Activated naive CD4-positive, alpha-beta T cell treated with anti-CD3 and anti-CD28 coated beads, Interleukin-2, amount 50 U/mL, for 16 hours (primary cell): ENCODE measurements around the gene PTPRC.

Experiments used
- DNase-seq: peaks from one replicate; pipeline ENCODE4 v3.0.0-alpha.2; 2020

The PTPRC gene

DNA sequence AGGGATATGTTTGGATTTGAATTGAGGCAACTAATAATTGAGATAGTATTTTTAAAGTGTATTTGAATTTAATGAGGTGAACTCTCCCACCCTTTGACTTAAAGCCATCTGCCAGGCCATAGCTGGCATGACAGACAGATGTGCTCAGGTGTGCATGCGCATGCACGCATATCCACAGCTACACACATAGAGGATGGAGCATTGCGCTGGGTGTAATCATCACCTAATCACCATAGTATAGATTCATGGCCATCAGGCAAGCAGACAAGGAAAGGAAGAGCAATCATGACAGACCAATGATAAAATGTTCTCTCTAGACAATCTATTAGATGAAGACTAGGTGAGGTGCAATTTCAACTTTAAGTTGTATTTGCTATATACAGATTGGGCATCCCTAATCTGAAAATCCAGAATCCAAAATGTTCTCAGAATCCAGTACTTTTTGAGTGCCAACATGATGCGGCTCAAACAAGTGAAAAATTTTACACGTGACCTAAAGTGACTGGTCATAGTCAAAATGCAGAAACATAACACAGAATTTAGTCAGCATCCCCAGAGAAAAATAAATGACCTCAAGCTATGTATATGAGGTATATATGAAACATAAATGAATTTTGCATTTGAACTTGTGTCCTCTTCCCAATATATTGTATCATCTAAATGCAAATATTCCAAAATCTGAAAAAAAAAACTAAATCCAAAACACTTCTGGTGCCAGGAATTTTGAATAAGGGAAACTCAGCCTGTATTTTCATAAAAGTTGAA, 70.1 kb downstream of the PTPRC start:
- no peak for DNase-seq

DNA sequence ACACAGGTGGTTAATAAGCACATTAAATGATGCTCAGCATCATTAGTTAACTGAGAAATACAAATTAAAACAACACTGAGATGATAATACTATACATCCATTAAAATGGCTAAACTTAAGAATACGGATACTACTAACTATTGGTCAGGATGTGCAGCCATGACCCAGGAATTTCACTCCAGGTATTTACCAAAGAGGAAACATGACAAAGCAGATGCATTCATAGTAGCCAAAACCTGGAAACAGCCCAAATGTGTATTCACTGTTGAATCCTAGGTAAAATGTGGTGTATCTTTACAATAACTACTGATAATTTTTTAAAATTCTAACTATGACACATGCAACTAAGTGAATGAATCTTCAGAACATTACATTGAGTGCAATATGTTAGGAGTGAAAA, 73.0 kb downstream of the PTPRC start:
- DNase-seq: no peak

DNA sequence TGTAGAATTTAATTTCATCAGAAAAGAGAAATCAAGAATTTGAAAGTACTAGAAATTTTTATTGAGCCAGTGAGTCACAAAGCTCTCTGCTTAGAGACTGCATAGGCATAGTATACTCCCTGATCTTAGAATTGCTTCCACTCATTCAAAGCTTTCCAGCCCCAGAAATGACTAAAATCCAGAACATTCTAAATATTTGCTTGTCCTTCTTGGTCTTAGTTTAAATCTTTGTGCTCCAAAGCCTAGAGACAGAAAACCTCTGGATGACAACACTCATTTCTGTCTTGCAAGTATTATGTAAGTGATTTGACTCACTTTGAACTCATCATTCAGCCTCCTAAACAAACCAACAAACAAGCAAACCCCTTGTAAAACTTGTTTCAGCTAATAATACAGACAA, 74.2 kb downstream of the PTPRC start:
- no peak for DNase-seq

DNA sequence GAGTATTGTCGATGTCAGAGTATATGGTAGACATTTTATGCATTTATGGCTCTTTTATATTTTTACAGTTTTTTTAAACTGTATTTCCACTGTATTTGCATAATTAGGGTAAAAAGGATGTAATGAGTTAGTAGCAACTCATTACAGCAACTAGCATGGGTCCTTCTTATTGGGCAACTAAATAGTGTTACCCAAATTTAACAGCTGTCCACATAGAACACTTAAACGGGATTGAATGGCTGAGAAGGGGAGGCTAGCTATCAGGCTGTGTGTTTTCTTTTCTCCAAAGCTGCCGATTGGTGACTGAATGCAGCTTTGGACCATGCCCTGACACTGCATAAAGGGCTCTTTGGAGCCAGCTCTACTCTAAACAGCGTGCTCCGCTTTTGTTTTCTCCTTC, 75.4 kb downstream of the PTPRC start:
- DNase-seq: no peak

DNA sequence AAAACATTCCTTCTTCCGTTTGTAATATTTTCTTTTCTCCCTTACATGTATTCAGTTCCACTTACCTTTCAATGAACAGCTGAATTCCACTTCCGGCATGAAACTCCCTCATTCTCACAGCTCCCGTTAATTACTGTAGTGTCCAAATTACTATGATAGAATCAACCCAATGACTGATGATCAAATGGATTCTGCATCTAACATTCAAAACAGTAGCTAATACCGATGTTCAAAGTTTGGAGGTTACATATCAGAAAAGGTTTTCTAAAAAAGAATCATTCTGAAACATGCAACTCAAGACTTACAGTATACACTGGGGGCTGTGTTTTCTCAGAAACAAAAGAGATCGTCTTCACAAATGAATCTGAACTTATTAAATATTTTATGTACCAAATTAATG, 77.2 kb downstream of the PTPRC start:
- DNase-seq: no peak

DNA sequence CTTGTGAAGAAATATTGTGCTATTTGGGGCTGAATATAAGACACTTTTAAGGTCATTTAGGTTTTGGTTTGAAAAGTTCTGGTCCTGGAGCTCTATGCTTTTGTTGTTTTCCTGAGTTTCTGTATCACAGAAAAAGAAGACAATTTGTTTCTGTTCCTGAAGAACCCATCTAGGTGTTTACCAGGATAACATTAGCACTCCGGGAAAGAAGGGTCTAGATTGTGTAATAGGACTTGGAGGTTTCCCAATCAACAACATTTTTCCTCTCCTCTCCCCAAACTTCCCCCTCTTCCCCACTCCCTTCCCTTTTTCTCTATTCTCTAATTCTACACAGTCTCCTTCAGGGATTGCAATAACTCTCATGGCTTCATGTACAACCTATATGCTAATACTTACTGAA, 78.7 kb downstream of the PTPRC start:
- DNase-seq: no peak

DNA sequence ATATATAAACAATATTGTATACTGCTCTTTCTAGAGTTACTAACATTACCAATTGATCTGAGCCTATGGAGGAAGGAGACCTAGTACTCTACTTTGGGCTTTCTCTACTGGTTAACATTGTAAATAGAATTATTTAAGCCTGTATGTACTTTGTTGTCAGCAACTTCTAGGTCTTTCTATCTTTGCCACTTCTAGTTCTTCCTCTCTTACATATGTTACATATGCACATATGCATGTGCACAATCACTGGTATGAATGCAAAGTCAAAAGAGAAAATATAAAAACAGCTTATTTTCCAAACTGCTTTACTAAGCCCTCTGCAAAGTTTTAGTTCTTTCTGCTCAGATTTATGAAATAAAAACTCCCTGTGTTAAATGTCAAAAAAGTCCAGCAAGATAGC, 84.3 kb downstream of the PTPRC start:
- DNase-seq: no peak

DNA sequence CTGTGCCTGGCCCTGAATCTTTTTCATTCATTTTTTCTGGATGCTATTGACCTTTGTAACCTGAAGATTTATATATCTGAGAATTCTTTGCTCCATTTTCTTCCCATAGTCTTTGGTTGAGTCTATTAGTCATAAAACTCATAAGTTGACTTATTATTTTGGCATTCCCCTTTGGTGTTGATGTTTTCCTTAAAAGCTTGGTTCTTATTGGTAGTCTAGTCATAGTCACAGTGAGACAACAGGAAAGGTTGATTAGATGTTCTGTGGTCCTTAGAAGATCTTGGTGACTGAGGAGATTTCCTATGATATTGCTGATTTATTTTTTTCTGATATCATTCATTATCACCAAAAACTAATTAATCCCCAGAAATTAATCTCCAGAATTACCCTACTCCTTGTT, 86.2 kb downstream of the PTPRC start:
- no peak for DNase-seq

DNA sequence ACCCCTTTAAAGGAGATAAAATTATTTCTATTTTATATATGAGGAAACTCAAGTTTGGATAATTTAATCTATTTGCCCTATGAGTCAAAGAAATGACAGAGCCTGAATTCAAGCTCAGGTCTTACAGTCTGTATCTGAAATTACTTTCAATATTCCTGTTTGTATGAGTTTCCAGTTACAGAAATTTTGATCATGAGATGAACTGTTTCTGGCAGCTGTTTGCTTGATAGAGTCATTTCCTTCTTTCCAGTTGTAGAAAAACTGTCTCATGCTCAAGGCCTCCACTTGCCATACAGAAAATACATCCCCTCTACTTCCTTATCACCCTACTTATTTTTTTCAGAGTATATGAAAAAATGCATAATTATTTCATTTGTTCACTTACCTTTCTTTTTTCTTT, 87.6 kb downstream of the PTPRC start:
- no peak for DNase-seq

DNA sequence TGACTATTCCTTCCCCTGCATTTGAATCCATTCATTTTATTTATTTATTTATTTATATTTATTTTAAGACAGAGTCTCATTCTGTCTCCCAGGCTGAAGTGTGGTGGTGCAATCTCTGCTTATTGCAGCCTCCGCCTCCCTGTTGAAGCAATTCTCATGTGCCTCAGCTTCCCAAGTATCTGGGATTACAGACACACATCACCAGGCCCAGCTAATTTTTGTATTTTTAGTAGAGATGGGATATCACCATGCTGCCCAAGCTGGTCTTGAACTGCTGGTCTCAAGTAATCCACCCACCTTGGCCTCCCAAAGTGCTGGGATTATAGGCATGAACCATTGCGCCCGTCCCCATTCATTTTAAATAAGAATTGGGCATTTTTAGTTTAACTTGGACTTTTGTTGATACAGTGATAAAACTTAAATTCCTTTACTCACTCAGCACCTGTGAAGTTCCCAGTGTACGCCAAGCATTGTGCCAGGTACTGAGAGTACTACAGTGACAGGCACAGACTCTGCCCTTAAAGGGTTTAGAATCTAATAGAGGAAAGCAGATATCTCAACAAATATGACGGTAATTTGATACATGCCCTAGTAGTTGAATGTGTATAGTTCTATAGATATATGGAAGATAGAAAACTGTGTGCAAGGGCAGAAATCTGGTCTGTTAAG, 90.5 kb downstream of the PTPRC start:
- DNase-seq: no peak

DNA sequence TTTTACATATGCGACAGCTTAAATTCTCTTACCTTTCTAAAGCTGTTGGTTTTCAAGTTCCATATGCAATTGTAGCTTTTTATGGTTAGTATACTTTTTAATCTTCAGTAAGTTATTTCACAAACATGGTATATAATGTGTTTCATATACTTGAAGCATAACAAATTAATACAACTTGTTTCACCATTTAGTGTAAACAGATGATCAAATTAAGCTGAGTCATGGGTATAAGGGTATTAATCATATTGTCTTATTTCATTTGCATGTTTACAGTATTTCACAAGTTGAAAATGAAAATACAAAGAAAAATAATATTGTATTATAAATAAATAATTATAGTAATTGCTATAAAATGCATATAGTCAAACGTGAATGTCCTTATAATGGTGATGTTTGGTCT, 92.1 kb downstream of the PTPRC start:
- DNase-seq: no peak

DNA sequence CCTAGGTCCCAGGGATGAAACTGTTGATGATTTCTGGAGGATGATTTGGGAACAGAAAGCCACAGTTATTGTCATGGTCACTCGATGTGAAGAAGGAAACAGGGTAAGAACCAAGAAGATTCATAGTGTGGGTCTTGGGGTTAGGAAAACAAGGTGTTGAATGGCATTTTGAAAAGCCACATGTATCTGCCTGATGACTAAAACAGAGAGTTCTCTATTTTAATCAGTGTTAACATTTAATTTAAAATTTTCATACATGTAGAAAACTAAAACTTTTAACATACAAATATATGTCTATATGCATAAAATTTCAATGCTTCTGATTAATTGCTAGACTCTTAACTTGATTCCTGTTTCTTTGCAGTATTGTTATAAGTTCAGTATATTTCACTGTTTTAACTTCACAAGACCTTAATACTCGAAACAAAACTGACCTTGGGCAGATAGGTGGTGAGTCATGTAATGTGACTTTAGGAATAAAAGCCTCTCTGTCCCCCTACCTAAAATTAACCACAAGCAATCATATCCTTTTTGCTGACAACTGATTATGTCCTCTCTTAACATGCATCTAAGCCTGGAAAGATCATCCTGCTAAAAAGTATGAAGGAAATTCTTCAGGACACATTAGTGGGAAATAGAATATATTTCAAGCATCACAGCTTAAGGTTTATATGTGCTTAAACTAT, 95.6 kb downstream of the PTPRC start:
- DNase-seq: no peak

DNA sequence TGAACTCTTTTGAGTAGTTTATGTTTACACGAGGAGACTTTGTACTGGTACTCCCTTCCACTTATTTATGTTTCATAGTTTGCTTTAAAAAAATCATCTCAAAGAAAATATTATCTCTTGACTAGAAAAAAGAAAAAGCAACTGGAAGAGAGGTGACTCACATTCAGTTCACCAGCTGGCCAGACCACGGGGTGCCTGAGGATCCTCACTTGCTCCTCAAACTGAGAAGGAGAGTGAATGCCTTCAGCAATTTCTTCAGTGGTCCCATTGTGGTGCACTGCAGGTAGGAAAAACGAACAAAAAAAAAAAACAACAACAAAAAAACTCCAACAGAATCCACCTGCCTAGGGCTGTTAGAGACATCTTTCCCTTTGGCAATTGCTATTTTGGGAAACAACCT, 102.9 kb downstream of the PTPRC start:
- DNase-seq: no peak

DNA sequence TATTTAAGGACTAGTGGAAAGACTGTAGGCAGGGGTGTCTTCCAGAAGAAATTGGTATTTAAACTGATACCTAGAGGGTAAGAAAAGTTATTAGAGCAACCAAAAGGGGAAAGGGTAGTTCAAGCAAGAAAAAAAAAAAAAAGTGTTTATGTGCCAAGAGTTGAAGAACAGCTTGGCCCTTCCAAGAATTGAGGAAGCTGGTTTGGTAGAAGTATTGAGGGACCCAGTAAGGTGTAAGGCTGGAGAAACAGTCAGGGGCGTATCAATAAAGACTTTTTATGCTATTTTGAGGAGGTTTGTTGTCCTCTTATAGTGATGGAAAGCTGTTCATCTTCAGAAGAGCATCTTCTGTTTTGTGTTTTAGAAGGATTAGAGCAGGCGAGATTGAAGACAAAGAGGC, 108.3 kb downstream of the PTPRC start:
- DNase-seq: no peak

DNA sequence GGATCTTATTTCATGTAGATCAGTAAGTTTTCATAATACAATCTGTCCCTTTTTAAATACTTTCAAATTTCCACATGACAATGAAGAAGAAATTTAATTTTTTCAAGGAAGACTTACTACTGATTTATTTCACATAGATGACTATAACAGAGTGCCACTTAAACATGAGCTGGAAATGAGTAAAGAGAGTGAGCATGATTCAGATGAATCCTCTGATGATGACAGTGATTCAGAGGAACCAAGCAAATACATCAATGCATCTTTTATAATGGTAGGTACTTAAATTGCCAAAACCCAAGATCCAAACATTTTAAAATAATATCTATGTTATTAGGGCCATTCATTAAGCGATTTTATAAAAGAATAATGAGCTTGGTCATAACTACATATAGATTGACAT, 110.4 kb downstream of the PTPRC start:
- no peak for DNase-seq

DNA sequence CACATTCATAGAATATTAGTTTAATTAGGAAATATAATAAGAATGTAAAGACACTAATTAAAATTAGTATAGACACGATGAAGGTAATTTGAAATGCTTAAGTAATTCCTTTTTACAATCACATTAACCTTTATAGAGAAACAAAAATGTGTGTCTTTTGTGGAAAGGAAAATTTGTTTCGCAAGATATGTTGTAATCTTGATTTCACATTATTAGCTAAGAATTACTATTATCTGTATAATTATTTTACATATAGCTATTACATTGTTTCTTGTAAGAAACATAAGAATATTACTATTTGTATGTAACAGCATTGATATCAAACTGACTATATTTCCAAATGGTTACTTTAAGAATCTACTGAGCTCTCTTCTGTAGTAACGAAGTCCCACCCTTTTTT, 111.2 kb downstream of the PTPRC start:
- no peak for DNase-seq

DNA sequence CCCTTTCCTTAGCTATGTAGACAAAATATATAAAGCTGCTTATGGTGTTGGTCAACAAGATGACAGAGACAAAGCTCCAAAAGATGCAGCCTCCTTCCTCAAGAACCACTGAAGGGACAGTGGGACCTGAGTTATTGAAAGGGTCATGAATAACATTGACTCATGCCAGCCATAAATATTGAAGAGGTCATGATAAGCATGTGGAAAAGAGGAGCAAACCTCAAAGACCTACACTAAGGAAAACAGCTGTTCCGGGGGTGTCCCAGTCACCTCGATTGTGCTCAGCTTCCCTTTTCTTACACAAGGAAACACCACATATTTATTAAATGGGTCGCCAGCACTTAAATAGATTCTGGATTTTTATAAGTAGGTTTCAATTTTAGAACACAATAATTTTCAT, 112.9 kb downstream of the PTPRC start:
- no peak for DNase-seq

DNA sequence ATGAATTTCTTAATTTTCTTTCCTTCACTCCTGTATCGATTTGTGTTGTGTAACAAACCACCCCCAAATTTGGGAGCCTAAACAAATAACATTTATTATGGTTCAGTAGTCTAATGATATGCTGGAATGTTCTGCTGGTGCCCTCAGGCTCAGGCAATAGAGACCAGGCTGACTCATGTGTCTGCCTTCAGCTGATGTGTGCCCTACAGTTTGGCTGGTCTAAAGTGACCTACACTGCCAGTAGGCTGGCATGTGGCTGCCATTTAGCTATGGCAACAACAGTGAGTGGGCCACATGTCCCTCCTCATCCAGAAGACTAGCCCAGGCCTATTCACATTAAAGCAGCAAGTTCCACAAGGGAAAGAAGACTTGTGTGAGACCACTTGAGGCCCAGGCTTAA, 115.8 kb downstream of the PTPRC start:
- DNase-seq: no peak

DNA sequence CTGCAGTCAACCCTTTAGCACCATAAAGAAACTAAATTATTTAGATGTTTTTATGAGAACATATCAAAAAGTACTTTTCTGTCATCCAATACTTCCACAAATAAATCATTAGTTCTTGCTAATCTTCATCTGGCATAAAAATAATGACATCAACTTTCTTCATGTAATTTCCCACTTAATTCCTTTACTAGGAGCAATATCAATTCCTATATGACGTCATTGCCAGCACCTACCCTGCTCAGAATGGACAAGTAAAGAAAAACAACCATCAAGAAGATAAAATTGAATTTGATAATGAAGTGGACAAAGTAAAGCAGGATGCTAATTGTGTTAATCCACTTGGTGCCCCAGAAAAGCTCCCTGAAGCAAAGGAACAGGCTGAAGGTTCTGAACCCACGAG, 116.9 kb downstream of the PTPRC start:
- DNase-seq: no peak

DNA sequence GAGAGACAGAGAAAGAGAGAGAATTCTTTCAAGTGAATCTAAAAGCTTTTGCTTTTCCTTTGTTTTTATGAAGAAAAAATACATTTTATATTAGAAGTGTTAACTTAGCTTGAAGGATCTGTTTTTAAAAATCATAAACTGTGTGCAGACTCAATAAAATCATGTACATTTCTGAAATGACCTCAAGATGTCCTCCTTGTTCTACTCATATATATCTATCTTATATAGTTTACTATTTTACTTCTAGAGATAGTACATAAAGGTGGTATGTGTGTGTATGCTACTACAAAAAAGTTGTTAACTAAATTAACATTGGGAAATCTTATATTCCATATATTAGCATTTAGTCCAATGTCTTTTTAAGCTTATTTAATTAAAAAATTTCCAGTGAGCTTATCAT, 117.6 kb downstream of the PTPRC start:
- no peak for DNase-seq

DNA sequence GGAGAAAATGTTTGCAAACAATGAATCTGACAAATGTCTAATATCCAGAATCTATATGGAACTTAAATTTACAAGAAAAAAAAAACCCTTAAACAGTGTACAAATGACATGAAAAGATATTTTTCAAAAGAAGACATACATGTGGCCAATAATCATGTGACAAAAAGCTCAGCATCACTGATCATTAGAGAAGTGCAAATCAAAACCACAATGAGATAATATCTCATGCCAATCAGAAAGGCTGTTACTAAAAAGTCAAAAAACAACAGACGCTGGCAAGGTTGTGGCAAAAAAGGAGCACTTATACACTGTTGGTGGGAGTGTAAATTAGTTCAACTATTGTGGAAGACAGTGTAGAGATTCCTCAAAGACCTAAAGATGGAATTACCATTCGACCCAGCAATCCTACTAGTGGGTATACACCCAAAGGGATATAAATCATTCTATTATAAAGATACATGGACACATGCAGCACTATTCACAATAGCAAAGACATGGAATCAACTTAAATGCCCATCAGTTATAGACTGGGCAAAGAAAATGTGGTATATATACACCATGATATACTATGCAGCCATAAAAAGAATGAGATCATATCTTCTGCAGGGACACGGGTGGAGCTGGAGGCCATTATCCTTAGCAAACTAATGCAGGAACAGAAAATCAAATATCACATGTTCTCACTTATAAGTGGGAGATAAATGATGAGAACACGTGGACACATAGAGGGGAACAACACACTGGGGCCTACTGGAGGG, 123.2 kb downstream of the PTPRC start:
- DNase-seq: no peak

DNA sequence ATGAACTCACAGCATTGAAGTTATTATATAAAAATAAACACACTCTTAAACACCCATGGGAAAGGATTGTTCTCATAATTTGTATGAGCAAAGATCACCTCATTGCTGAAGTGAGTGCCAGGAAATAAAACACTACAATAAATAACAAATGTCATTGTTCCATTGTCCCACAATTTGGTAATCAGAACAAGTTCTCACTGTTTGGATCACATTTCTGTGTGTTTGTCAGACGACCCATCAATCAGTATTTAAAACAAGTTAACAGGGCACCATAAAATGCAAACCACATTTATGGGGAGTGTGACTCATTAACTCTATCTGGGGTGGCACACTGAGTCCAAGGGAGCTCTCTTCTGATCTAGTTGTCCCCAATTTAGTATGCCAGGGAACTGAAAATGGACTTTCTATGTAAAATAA, 124.5 kb downstream of the PTPRC start:
- no peak for DNase-seq

DNA sequence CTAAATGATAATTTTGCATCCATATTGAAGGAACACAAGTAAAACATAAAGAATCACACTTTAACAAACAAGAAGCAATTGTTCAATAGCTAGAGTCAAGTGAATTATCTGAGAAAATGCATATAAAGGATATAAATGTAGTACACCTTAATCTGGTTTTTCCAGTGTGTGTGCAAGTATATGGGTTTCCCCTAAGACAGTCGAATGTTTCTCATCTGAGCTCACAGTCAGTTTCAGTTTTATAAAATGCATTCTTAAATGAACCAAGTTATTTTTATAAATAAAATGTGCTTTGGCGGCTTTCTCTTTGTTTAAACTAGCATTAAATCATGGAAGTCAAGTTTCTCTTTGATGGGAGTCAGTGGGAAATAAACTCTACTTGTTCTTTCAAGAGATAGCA, 125.9 kb downstream of the PTPRC start:
- no peak for DNase-seq

DNA sequence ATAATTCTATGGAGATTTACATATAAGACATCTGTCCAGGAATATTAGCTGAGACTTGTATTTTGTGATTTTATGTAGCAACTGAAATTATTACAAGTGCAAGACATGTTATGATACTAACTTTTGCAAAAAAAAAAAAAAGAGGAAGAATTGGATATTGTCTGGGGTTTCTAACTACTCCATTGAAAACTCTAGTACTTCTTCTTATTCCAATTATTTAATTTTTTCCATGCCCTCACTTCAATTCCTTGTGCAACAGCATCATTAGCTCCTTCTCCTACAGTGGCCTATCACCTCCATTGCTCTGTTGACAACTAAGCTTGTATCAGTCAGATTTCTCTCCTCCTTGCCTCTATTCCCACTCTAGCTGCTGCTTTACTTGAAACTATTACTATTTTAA, 126.6 kb downstream of the PTPRC start:
- DNase-seq: no peak
